GM18517 (cell line): ENCODE measurements around the gene NUBPL.
"Not testable (repeated sequence)": the region's sequence is repeated elsewhere in the genome, so short reads cannot be mapped to it uniquely, and the experiment has no call there.

Experiments used
- ATAC-seq: cut with Tn5 transposase; IDR thresholded peaks from one replicate; pipeline ENCODE4 v1.9.1; 2021; ENCODE audit warnings: mild to moderate bottlenecking, moderate library complexity; ENCODE audit not compliant: unreplicated experiment

Gene NUBPL

DNA sequence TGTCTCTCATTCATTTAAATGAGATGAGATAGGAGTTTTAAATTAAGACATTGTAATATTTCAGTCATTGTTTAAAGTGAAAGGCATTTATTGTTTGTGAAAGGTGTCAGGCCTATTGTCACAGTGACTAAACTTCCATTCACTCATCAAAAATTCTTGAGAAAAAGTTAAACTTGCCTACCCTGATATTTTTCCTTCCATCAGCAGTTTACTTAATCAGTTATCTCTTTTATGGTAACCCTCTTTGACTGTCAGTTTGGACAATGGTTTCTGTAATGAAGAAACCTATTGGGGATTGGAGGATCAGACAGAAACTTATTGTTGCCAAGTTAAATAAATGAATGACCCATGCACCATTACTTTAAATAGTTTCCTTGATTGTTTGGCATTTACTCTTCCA lies 241.6 kb downstream of the NUBPL start:
- no peak for ATAC-seq

DNA sequence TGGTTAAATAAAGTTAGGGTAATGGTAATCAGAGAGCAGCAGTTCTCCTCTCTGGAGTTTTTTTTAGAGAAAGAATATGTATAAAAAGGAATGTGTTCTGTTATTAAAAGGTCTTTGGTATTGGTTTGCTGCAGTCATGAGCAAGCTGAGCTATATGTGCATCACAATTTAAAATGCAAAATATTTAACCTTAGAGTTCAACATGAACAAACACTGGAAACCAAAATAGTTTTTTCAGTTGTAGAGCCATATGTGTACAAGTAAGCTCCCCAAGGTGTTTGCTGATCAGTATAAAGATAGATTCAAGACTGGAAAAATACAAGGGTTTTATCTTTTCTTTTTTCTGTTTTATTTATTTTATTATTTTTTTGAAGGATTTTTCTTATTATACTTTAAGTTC lies 245.0 kb downstream of the NUBPL start:
- ATAC-seq, result no peak

DNA sequence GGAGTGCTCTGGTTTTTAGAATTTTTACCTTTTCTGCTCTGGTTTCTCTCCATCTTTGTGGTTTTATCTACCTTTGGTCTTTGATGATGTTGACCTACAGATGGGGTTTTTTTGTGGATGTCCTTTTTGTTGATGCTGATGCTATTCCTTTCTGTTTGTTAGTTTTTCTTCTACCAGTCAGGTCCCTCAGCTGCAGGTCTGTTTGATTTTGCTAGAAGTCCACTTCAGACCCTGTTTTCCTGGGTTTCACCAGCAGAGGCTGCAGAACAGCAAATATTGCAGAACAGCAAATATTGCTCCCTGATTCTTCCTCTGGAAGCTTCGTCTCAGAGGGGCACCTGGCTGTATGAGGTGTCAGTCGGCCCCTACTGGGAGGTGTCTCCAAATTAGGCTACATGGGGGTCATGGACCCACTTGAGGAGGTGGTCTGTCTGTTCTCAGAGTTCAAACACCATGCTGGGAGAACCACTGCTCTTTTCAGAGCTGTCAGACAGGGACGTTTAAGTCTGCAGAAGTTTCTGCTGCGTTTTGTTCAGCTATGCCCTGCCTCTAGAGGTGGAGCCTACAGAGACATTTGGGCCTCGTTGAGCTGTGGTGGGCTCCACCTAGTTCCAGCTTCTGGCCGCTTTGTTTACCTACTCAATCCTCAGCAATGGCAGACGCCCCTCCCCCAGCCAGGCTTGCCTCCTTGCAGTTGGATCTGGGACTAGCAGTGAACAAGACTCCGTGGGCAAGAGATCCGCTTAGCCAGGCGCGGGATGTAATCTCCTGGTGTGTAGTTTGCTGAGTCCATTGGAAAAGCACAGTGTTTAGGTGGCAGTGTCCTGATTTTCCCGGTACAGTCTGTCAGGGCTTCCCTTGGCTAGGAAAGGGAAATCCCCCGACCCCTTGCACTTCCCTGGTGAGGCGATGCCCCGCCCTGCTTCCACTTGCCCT lies 250.8 kb downstream of the NUBPL start:
- not testable (repeated sequence) for ATAC-seq

DNA sequence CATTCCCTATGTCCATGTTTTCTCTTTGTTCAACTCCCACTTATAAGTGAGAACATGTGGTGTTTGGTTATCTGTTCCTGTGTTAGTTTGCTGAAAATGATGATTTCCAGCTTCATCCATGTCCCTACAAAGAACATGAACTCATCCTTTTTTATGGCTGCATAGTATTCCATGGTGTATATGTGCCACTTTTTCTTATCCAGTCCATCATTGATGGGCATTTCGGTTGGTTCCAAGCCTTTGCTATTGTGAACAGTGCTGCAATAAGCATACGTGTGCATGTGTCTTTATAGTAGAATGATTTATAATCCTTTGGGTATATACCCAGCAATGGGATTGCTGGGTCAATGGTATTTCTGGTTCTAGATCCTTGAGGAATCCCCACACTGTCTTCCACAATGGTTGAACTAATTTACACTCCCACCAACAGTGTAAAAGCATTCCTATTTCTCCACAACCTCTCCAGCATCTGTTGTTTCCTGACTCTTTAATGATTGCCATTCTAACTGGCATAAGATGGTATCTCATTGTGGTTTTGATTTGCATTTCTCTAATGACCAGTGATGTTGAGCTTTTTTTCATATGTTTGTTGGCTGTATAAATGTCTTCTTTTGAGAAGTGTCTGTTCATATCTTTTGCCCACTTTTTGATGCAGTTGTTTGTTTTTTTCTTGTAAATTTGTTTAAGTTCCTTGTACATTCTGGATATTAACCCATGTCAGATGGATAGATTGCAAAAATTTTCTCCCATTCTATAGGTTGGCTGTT lies 252.7 kb downstream of the NUBPL start:
- ATAC-seq, result not testable (repeated sequence)

DNA sequence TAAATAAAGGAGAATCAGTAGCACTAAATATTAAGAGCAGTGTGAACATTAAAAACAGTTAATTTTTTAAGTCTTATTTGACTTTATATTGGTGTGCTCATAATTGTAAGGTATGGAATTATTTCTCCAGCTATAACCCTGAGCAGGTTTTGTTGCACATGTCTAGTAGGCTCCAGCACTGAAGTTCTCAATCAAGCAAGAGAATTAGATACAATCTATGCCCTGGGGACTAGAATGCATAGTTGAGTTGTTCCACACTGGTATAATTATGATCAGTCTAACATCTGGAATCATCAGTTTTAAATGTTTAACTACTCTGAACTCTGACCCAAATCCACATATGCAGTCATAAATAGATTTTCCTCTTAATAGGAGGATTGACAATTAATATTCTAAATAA lies 258.1 kb downstream of the NUBPL start:
- no peak for ATAC-seq

DNA sequence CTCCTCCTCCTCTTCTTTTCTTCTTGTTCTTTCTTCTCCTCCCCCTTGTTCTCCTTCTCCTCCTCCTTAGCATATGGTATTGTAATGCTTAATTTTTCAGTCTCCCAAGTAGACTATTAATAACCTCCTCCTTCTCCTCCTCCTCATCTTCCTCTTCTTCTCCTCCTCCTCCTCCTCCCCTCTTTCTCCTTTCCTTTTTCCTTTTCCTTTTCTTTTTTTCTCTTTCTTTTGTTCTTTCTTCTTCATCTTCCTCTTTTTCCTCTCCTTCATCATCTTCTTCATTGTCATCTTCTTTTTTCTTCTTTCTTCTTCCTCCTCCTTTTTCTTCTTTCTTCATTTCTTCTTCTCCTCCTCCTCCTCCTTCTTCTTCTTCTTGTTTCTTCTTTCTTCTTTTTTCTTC lies 264.3 kb downstream of the NUBPL start:
- ATAC-seq, result no peak

DNA sequence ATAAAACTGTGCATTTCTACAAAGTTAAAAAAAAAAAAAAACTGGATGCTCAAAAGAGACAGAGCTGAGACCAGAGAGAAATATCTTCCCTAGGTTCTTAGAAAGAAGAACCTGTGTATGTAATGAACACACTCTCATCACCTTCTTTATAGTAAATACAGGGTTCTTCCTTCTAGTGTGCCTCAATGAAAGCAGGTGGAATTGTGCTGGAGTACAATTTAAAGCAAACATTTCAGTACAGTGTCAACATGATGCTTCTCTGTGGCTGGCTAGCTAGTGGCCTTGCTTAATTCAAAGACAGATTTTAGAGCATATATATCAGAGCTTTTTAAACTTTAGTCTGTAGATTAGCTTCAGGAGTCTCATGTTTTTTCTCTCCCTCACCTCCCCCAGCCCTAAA lies 266.1 kb downstream of the NUBPL start:
- no peak for ATAC-seq

DNA sequence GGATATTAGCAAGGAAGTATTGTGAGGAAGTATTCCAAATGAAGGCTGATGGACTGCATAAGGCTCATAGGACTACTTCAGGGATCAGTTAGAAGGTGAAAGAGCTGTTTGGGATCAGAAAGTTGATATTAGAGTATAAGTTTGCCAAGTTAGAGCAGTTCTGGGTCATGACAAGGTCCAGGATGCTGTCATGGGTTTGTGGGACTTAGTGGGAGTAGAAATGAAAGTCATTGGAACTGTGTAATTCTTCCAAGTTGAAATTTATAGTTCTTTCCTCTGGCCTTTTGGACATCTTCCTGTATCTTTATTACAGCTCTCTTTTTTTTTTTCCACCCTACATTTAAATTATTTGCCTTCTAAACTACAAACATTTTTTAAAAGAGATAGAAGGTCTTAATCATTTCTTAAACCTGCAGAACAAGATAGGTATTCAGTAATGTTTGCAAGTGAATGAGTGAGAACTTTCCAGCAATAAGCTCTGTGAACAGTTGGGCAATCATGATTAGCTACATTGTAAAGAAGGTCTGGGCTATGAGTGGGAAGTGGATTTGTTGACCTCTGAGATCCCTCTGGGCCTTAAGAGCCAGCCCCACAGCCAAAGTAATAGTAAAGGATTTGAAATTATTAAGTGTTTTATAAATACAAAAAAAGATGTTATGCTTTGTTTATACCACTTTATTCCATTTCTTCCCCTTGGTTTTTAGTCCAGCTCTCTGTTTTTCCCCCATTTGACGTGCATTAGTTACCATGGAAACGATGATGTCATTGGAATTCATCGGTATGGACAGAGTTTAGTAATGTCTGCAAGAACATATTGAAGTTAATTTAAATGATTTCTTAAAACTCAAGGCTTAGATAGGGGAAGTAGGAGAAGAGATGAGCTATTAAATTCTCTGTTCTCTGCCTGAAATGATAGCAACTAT lies 268.0 kb downstream of the NUBPL start:
- ATAC-seq, result no peak

DNA sequence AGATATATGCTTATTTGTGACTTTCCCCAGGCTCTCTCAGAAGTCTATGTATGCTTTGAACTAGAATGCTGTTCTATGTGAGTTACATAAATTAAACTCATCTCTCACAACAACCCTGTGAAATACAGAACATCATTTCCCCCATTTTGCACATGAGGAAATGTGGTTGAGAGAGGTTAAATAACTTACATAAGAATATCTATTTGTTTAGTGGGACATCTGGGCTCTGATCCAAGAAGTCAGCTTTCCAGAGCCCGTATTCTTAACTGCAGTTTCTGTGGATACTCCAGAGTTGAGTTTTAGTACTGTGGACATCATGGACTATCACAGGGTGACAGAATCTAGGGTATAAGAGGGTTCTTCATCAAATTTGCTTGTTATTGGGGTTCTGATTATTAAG lies 273.4 kb downstream of the NUBPL start:
- ATAC-seq, result no peak

DNA sequence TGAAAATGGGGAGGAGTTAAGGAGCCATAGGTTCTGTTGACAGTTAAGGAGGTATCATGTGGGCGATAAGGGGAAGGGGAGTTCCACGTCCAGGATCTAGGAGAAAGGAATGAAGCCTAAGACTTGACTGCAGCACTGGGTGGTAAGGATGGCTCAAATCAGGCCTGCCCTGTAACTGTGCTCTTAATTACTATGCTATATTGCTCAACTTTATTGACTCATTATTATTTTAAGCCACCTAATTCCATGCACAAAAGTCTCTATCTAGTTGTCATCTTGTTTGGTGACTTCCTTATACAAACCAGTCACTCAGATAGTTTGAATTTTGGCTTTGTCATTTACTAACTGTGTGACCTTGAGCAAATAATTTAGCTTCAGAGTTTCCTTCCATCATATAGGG lies 273.8 kb downstream of the NUBPL start:
- ATAC-seq, result no peak

DNA sequence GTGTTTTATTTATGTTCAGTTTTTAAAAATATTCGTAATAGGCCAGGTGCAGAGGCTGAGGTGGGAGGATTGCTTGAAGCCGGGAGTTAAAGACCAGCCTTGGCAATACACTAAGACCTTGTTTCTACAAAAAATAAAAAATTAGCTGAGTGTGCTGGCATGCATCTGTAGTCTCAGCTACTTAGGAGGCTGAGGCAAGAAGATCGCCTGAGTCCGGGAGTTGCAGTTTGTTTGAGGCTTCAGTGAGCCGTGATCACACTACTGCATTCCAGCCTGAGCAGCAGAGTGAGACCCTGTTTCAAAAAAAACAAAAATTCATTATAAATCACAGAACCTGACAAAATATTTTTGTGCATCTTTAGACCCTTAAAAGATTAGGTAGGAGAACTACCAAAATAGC lies 275.8 kb downstream of the NUBPL start:
- no peak for ATAC-seq

DNA sequence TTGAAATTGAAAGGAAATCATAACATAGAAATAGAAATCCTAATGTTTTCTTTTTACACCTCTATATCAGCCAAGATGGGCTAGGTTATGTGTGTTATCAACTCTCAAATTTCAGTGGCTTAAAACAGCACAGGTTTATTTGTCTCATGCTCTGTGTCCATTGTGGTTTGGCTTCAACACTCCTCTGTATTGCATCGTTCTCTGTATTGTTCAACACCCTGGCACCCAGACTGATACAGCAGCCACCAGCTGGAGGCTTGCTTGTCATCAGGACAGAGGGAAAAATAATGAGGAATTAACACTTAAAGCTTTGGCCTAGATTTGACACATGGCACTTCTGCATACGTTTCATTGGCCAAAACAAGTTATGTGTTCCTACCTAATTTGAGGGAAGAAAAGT lies 281.7 kb downstream of the NUBPL start:
- ATAC-seq, result no peak

DNA sequence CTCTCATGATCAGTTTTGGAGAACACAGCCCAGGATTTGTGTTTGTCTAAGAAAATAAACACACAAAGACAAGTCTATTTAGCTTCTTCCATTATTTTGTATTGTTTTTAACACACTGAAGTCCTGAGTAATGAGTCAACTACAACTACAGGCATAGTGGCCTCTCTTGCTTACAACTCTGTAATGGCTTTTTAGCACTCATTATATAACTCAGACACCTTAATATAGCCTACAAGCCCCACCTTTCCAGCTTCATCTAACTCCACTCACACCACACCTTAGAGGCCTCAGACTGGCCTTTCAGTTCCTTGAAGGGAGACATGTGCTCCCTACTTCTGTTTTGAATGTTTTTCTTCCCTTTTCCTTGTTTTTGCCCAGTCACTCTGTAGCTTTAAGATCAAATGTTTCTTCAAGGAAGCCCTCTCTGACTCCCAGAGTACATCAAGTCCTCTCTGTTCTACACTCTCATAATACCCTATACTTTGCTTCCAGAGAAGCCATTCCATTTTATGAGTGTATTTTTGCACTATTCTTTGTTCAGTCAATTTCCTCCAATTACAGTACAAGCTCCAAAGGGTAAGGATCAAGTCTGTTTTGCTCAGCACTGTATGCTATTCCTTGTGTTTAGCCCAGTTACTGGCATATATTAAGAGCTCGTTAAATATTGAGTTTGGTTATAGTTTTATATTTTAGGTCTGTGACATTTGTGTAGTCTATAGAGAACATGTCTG lies 282.3 kb downstream of the NUBPL start:
- ATAC-seq, result no peak

DNA sequence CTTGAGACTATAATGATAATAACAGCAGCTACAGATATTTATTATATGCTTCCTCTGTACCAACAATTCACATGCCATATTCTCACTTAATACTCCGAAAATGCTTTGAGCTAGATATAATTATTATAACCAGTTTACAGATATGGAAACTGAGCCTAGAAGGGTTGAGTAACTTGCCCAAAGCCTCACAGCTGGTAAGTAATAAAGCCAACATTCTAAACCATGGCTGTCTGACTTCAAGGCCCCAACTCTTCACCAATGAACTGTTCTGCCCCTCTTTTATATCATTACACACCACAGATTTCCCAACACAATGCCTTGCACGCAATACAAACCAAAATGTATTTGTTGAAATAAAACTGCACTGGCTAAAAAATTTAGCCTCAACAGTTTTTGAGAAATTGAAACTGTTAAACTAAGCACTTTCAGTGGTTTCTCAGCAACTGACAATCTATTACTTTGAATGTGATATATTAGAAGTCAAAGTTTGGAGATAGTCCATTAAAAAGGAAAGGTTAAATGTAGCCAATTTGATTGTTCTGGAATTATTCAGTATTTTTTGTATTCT lies 293.4 kb downstream of the NUBPL start:
- no peak for ATAC-seq

DNA sequence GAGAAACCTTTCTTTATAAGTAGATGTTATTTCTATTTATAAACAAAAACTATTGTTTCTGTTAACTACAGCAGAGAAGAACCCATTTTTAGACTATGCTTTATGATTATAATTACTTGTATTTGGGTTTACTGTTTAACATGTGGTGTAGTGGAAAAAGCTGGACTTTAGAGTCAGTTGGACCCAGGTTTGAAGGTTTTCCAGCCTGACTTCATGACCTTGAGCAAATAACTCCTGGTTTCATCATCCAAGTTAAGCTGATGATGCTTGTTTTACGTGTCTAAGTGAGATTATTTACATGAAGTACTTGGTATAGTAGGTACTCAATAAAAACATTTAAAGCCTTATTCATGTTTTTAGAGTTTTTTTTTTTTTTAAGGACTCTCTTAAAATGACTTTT lies 294.1 kb downstream of the NUBPL start:
- ATAC-seq, result no peak

DNA sequence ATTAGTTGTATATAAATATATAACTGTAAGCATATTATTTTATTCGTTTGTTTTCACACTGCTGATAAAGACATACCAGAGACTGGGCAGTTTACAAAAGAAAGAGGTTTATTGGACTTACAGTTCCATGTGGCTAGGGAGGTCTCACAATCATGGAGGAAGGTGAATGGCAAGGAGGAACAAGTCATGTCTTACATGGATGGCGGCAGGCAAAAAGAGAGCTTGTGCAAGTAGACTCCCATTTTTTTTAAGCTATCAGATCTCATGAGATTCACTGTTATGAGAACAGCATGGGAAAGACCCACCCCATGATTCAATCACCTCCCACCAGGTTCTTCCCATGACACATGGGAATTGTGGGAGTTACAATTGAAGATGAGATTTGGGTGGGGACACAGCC lies 294.8 kb downstream of the NUBPL start:
- not testable (repeated sequence) for ATAC-seq

DNA sequence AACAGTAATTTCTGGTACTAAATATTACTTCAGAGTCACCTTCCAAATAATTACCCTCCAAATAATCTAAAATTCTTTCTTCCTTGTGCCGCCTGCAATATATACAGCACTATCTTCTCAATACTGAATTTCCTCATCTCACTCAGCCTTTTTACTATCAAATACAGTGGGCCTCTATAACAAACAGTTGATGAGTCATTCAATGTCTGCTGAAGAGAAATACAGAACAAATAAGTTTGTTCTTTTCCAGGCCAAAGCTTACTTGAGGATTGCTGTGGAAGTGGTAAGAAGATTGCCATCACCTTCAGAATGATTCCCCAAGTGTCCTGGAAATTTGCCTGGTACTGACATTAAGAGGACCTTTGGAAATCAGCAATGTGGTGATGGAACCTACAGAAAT lies 297.7 kb downstream of the NUBPL start:
- ATAC-seq, result no peak

DNA sequence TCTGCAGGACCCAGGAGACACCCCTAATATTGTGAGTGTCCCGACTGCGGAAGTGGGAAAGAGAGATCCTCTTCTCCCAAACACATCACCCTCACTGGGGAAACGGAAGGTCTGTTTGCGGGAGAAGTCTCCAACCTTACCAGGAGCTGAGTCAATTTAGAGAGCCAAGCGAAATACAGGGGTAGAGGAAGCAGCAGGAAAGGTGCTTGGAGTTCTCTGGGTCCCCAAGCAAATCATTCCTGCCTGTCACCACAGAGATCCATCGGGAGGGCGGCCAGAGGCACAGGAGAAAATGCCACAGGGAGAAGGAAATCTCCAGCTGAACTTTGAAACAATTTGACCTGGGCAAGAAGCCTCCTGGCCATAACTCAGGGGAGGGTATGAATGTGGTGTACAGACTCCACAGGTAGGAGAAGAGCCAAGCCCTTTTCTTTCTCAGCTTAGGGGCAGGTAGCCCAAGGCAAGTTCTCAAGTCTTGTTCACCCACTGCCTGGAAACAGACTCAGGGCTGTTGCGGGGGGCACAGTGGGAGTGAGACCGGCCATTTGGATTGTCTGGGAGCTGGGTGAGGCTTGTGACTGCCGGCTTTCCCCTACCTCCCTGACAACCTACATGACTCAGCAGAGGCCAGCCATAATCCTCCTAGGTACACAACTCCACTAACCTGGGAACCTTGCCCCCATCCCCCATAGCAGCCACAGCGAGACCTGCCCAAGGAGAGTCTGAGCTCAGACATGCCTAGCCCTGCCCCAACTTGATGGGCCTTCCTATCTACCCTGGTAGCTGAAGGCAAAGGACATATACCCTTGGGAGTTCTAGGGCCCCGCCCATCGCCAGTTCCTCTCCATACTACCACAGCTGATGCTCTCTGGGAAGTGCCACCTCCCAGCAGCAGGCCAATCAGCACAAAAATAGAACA lies 304.0 kb downstream of the NUBPL start:
- ATAC-seq, result no peak

DNA sequence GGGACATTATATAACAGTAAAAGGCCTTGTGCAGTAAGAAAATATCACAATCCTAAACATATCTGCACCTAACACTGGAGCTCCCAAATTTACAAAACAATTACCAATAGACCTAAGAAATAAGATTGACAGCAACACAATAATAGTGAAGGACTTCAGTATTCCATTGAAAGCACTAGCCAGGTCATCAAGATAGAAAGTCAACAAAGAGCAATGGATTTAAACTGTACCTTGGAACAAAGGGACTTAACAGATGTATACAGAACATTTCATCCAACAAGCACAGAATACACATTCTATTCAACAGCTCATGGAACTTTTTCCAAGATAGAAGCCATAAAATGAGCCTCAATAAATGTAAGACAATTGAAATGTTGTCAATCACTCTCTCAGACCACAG lies 306.4 kb downstream of the NUBPL start:
- ATAC-seq, result no peak
